Activated CD4-positive, alpha-beta T cell treated with anti-CD3 and anti-CD28 coated beads, Interleukin-2, amount 50 U/mL, for 1 hour (primary cell): ENCODE results near the gene GPR33.
A peak's percentile ranks its signal among the peaks of the same experiment; 100 is the strongest.
"Not testable (repeated sequence)": the region's sequence is repeated elsewhere in the genome, so short reads cannot be mapped to it uniquely, and the experiment has no call there.

Experiments used
- DNase-seq: peaks from one replicate; pipeline ENCODE4 v3.0.0-alpha.2; 2020

GPR33 gene

DNA sequence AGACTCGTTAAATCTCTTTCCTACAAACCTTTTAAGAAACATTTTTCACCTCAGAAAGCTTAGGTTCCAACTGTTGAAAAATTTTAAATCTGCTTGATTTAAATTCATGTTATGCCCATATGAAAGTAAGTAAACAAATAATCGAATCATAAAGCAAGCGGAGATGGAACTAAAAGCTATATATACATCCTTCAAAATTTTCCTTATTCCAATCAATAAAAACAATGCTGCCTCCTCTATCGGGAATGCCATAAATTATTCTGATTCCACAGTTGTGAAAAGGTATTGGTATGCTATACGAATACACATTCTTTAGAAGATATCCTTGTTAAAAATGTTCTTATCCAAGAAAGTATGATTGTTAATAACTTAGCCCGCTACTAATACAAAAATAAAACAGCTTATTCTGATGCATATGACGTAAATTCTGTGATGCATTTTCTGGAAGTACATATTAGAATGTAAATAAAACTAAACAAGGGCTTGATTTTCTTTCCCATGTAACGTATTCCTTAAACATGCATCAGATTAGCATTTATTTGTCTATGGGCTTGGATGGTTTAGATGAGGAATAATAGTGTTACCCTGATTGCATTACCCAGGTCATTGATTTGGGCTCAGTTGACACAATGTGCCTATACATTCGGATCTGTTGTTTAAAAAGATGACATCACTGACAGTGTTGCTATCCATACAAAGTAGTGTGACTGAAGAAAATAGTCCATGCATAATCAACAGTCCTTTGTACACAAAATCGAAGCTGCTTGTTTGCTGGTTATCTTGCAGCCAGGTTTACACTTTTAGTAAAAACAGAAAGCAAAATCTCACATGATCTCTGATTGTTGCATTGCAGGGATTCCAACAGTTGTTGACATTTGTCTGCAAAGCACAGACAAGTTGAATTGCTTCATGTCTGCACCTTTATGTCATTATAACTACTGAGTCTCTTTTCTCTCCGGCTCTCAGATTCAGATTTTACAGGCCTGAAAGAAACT is 29.9 kb downstream of the GPR33 start:
- DNase-seq, result no peak

DNA sequence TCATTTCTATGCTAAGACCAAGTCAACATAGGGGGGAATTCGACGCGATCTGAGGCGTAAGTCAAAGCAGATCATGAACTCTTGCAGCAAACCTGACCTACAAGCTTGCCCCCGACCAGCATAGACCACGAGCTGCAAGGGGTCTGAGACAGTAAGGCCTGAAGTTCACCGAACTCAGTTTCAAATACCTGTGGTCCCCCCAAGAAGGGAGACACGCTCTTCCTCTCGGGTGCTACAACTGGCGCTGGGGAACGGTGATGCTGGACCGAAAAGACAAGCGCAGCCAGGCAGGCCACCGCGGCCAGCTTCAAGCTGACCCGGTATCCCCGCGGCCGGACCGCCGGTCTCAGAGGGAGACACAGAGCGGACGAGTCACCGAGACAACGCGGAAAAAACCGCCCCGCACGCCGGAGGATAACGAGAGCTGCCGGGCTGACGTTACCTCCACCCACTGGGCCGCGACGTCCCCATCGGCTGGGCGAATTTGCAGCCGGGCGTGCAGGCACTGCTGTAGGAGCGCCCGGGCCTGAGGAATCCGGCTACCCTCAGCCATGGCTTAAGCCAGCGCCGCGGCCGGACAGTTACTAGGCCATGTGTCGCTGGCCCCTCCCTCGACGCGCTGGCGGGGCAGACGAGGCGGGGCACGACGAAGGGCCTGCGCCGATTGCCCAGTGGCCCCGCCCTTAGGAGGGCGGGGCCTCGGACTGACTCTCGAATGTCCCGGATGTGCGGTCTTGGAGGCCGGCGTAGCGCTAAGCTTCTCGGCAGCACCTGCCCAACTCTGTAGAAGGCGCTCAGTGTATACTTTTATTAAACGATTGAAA is 30.8 kb downstream of the GPR33 start, which contains the start of gene DTD2:
Gene DTD2 (minus strand): TSS at position 666 of the 824 bp plus-strand sequence. CDS start 113 bp downstream, at position 553.
- DNase-seq, result peak; percentile 92

DNA sequence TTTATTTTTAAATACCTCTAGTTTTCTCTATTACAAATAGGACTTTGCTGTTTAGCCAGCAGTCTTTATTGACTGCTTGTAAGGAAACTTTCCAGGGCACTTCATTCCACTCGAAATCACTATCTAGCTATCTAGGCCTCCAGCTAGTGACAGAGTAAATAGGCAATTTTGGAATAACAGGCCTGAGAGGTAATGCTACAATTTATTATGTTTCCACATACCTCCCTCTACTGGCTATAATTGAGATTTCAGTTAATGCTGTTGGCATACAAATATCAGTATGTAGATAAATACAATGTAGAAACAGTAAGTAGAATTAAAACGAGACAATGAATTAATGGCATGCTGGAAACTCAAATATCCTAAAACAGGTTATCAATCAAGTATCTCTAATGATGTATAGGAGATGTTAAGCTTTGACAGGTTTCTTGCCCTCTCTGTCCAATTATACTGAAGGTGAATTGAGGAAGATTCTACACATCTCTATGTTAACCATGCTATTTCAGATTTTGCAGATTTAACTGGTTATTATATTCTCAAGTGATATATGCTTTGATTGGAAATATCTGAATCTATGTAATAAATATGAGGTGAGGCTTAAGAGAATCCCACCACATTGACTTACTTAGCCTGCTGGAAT is 37.7 kb downstream of the GPR33 start:
- DNase-seq, result no peak

DNA sequence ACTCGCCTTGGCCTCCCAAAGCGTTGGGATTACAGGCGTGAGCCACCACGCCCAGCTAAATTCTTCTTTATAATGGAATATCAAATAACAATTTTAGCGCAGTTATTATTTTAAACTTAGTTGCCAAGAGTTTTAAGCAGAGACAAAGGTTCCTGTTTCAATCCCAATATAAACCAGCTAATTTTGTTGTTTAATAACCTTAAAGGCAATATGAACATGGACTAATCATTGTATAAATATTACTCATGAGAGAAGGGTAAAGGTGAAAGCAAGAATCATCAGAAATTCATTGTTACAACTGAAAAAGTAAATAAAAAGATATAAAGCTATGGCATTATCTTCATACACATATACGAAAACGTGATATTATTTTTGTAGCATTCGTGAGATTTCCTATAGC is 38.7 kb downstream of the GPR33 start:
- no peak for DNase-seq

DNA sequence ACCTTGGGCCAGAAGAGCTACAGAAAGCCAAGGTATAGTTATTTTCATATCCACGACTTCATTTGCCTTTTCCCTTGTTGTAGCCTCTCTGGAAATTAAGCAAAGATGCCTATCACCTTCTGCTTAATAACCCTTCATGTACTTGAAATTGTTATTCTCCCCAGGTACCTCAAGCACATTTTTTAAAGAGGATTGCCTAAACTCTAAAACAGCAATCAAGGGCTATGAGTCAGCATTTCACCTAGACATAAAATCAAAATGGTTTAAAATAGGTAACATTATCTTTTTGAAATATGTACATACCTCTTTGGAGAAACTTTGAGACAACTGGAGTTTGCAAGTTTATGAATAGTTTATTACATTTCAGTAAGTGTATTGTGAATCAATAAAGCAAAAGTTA is 42.1 kb downstream of the GPR33 start:
- DNase-seq, result no peak

DNA sequence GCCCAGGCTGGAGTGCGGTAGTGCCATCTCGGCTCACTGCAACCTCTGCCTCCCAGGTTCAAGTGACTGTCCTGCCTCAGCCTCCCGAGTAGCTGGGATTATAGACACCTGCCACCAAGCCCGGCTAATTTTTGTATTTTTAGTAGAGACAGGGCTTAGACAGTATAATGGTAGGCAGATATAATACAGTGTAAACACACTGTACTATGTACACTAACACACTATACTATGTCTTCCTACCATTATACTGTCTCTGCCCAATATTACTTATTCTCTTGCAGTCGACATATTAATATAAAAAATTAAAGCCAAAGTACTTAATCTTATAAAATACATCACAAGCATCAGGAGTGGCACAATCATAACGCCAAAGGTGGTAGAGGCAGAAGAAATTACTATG is 45.6 kb downstream of the GPR33 start:
- no peak for DNase-seq

DNA sequence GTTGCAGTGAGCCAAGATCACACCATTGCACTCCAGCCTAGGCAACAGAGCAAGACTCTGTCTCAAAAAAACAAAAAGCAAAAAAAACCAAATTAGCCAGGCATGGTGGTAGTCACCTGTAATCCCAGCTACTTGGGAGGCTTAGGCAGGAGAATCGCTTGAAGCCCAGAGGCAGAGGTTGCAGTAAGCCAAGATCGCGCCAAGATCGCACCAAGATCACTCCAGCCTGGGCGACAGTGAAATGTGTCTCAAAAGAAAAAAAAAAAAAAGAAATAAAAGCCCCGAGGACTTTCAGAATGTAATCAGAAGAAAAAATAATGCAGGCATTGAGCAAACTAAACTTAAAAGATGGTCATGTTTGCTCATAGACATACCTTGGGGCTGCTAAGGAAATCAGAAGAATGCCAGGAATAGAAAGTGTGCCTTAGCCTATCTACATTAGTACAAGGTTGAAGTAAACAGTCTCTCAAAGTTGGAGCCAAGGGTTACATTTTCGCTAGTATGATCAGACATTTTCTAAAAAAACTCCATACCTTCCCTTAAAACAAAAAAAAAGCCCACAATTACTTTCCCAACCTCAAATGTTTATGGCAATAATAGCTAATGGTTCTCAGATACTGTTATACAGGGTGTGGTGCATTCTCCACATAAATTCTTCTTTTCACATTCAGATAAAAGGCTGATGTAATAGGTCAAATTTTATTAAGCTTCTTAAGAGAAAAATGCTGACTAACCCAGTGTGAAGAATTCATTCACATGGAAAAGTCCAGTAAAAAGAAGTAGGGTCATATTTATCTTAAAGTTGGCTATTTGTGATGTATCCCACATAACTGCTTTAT is 46.3 kb downstream of the GPR33 start:
- no peak for DNase-seq

DNA sequence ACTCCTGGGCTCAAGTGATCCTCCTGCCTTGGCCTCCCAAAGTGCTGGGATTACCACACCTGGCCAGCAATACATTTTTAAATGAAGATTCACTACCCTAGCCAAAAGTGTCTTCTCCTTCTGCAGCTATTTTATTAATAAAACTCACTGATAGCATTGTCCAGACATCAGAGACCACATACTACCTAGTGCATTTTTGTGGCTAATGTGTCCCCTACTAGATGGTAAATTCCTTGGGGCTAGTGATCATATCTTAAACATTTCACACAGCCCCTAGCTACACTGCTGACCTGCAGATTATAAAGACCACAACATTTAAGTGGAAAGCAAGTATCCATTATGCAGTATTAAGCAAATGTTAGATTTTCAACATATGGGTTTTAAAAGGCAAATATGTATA is 47.6 kb downstream of the GPR33 start:
- DNase-seq, result no peak

DNA sequence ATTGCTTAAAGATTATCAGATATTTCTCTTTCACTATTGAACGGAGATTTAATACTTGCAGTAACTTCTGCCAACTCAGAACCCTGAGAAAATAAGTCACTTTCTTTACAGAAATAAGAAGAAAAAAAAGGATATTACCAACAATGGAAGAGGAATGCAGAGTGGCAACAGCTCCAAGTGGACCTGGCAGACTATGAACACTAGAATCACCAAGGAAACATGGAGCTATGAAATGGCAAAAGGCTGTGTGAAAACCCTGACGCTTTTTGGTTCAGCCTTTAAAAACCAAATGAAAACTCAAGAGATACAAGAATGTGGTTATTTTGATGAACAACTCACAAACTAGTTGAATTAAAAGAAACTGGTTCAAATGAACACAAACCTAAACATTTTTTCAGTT is 48.3 kb downstream of the GPR33 start:
- no peak for DNase-seq

DNA sequence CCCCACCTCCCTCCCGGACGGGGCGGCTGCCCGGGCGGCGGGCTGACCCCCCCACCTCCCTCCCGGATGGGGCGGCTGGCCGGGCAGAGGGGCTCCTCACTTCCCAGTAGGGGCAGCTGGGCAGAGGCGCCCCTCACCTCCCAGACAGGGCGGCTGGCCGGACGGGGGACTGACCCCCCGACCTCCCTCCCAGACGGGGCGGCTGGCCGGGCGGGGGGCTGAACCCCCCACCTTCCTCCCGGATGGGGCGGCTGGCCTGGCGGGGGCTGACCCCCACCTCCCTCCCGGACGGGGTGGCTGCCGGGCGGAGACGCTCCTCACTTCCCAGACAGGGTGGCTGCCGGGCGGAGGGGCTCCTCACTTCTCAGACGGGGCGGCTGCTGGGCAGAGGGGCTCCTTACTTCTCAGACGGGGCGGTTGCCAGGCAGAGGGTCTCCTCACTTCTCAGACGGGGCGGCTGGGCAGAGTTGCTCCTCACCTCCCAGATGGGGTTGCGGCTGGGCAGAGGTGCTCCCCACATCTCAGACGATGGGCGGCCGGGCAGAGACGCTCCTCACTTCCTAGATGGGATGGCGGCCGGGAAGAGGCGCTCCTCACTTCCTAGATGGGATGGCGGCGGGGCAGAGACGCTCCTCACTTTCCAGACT is 50.7 kb downstream of the GPR33 start:
- DNase-seq, result not testable (repeated sequence)

DNA sequence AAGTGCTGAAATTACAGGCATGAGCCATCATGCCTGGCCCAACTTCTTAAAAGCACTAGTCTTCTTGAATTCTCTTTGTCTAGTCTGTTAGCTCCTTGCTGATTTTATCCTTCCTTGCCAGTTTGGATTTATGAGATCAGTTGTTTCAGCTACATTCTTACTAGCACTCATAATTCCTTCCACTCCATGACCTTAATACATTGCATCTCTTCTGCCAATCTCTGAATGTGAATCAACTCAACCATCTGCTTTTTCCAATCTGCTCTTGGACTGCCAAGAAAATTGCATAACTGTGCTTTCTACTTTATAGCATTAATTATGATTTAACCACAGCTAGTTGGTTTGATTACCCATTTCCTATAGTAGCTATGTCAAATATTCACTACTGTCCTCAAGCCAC is 52.6 kb downstream of the GPR33 start:
- DNase-seq, result no peak
